Astrocyte of the spinal cord (primary cell): ENCODE results near the gene MIA2.

Experiments
- DNase-seq: peaks from one replicate; pipeline ENCODE4 v3.0.0; 2011; ENCODE audit warnings: low read depth, low spot score
- H3K4me3 ChIP-seq: 2 replicates; pipeline ENCODE4 v1.5.1; 2011; ENCODE audit warnings: low read depth, mild to moderate bottlenecking, low read length, moderate library complexity
- CTCF ChIP-seq: IDR thresholded peaks from 2 replicates; pipeline ENCODE4 v1.5.1; 2012; ENCODE audit warnings: low read depth, mild to moderate bottlenecking, low read length, inconsistent platforms
- in situ Hi-C: cut with HindIII; loops from 2 replicates; pipeline ENCODE4 v1.10.0; 2017; ENCODE audit warnings: low sequenced_read_pairs

MIA2 gene

GRCh38 chr14:39265033-39265432, 31.3 kb downstream of the MIA2 start:
- H3K4me3 ChIP-seq, result peak overlapping the region; percentile 4
- DNase-seq, result peak; percentile 47
- no peak for TF ChIP-seq CTCF
- in situ Hi-C loops, result no loop called here

GRCh38 chr14:39265806-39266524, 32.2 kb downstream of the MIA2 start:
- TF ChIP-seq CTCF, result no peak
- peak overlapping the region; percentile 96 for H3K4me3 ChIP-seq
- peak; percentile 53 for DNase-seq
- in situ Hi-C loops, result no loop called here

- no peak for TF ChIP-seq CTCF
- in situ Hi-C loops, result no loop called here
- peak overlapping the region; percentile 96 for H3K4me3 ChIP-seq
- DNase-seq, result no peak
Observed at GRCh38 chr14:39266525-39266870, 32.8 kb downstream of the MIA2 start.

GRCh38 chr14:39266871-39267607, 33.3 kb downstream of the MIA2 start:
- TF ChIP-seq CTCF, result no peak
- in situ Hi-C loops, result no loop called here
- peak overlapping the region; percentile 96 for H3K4me3 ChIP-seq
- DNase-seq, result peak; percentile 90

- DNase-seq, result peak; percentile 28
- TF ChIP-seq CTCF, result no peak
- H3K4me3 ChIP-seq, result peak overlapping the region; percentile 96
- in situ Hi-C loops, result no loop called here
Observed at GRCh38 chr14:39267608-39268005, 33.9 kb downstream of the MIA2 start.

- in situ Hi-C loops, result no loop called here
- DNase-seq, result peak; percentile 29
- no peak for TF ChIP-seq CTCF
- peak overlapping the region; percentile 96 for H3K4me3 ChIP-seq
Observed at GRCh38 chr14:39268393-39268792, 34.7 kb downstream of the MIA2 start.
